ENCODE measurements around the gene LRRC72. TPM values are rescaled to one million over a fixed set of nuclear protein-coding genes. Genes with fewer than 3 reads are reported as not detected.

The LRRC72 gene
- polyA plus RNA-seq, 1 donor (not counting 4 experiments of a cell fraction or from before 2014, with no cell fraction given) = not detected

GRCh38 chr7:16556359-16556758, 29.7 kb downstream of the LRRC72 start:
- Histone ChIP-seq H3K36me3 (ENCODE audit: control insufficient read depth in 2 of 2, extremely low read depth in 1 of 2, insufficient read depth in 2 of 2, low read length in 2 of 2) (no peaks in the 10 kb centered on the region), H3K4me1 (ENCODE audit: control insufficient read depth, extremely low read depth, insufficient read depth, low read length) (no peaks in the 10 kb centered on the region), H3K79me2 (ENCODE audit: control insufficient read depth, insufficient read depth, low read length) (no peaks in the 10 kb centered on the region), H3K4me3 (ENCODE audit: control insufficient read depth in 2 of 3, extremely low read depth in 1 of 3, insufficient read depth in 2 of 3, low read depth in 1 of 3, low read length in 3 of 3) (no peak overlapping the region), H3K9me3 (ENCODE audit: control insufficient read depth, low read depth, low read length) (no peaks in the 10 kb centered on the region), H2AFZ (ENCODE audit: control insufficient read depth, low read length) (no peak overlapping the region), H3K4me2 (ENCODE audit: control insufficient read depth, extremely low read depth, insufficient read depth, low read depth, low read length) (no peak overlapping the region), H3K27ac (ENCODE audit: control insufficient read depth, insufficient read depth, low read length) (no peak overlapping the region), H3K9me1 (ENCODE audit: control insufficient read depth, extremely low read depth, insufficient read depth, low read length) (no peaks in the 10 kb centered on the region), H4K20me1 (ENCODE audit: control insufficient read depth, extremely low read depth, insufficient read depth, low read length) (no peaks in the 10 kb centered on the region), H3K27me3 (ENCODE audit: control insufficient read depth, extremely low read depth, insufficient read depth, low read length) (no peaks in the 10 kb centered on the region), H3K9ac (ENCODE audit: control insufficient read depth, extremely low read depth, insufficient read depth, low read length) (no peak overlapping the region)
- FAIRE-seq (no peak), DNase-seq (ENCODE audit: low read depth, low spot score) (no peak)
- dilution Hi-C loops (cut with MboI; ENCODE audit: extremely low pct_ligation_motif_present, low sequenced_read_pairs) = no loop called here
- TF ChIP-seq EZH2 (IDR thresholded peaks at IDR 0.05; ENCODE audit: low read length) = no peak
- TF ChIP-seq CTCF (optimal IDR thresholded peaks at IDR 0.05 in 1 of 3, IDR thresholded peaks at IDR 0.05 in 1 of 3, conservative IDR thresholded peaks at IDR 0.05 in 1 of 3; ENCODE audit: extremely low read depth in 1 of 3, insufficient read depth in 2 of 3, low read length in 3 of 3) = no peak

GRCh38 chr7:16558761-16559302, 32.2 kb downstream of the LRRC72 start:
- Histone ChIP-seq H2AFZ (ENCODE audit: control insufficient read depth, low read length) (no peak overlapping the region), H3K4me1 (ENCODE audit: control insufficient read depth, extremely low read depth, insufficient read depth, low read length) (no peaks in the 10 kb centered on the region), H3K36me3 (ENCODE audit: control insufficient read depth in 2 of 2, extremely low read depth in 1 of 2, insufficient read depth in 2 of 2, low read length in 2 of 2) (no peaks in the 10 kb centered on the region), H3K9me3 (ENCODE audit: control insufficient read depth, low read depth, low read length) (no peaks in the 10 kb centered on the region), H3K9ac (ENCODE audit: control insufficient read depth, extremely low read depth, insufficient read depth, low read length) (no peak overlapping the region), H3K27me3 (ENCODE audit: control insufficient read depth, extremely low read depth, insufficient read depth, low read length) (no peaks in the 10 kb centered on the region), H3K79me2 (ENCODE audit: control insufficient read depth, insufficient read depth, low read length) (no peaks in the 10 kb centered on the region), H3K27ac (ENCODE audit: control insufficient read depth, insufficient read depth, low read length) (no peak overlapping the region), H3K4me2 (ENCODE audit: control insufficient read depth, extremely low read depth, insufficient read depth, low read depth, low read length) (no peak overlapping the region), H3K4me3 (ENCODE audit: control insufficient read depth in 2 of 3, extremely low read depth in 1 of 3, insufficient read depth in 2 of 3, low read depth in 1 of 3, low read length in 3 of 3) (no peak overlapping the region), H4K20me1 (ENCODE audit: control insufficient read depth, extremely low read depth, insufficient read depth, low read length) (no peaks in the 10 kb centered on the region), H3K9me1 (ENCODE audit: control insufficient read depth, extremely low read depth, insufficient read depth, low read length) (no peaks in the 10 kb centered on the region)
- dilution Hi-C loops (cut with MboI; ENCODE audit: extremely low pct_ligation_motif_present, low sequenced_read_pairs) = no loop called here
- FAIRE-seq (no peak), DNase-seq (ENCODE audit: low read depth, low spot score) (no peak)
- no peak for TF ChIP-seq CTCF (optimal IDR thresholded peaks at IDR 0.05 in 1 of 3, IDR thresholded peaks at IDR 0.05 in 1 of 3, conservative IDR thresholded peaks at IDR 0.05 in 1 of 3; ENCODE audit: extremely low read depth in 1 of 3, insufficient read depth in 2 of 3, low read length in 3 of 3)
- no peak for TF ChIP-seq EZH2 (IDR thresholded peaks at IDR 0.05; ENCODE audit: low read length)

All from keratinocyte (primary cell).